HepG2 (cell line): ENCODE data around the gene EPG5. TPM values are rescaled to one million over a fixed set of nuclear protein-coding genes. Genes with fewer than 3 reads are reported as not detected.

ENCODE experiments used
- ATAC-seq: fragments of 200-7000 bp; cut with Tn5 transposase; 3 replicates; pipeline ENCODE4 v1.9.1; 2020; ENCODE audit warnings: mild to moderate bottlenecking, moderate library complexity
- BruUV-seq: library from RNA; stranded (reverse); fragments of 400-500 nt; replicated peaks from 2 replicates; lab custom pipeline; 2021; lab: Mats Ljungman, UMichigan
- CTCF ChIA-PET: fragments of 300-600 bp; formaldehyde crosslinking; extraction: SDS; loops from one replicate; lab custom pipeline; 2021; ENCODE audit warnings: low total read pairs, inconsistent platforms, low intra/inter-chr PET ratio; lab: Yijun Ruan, JAX
- POLR2A ChIA-PET: fragments of 350-600 bp; sonication (Branson Sonifier 250); formaldehyde crosslinking; loops from one replicate; lab custom pipeline; 2020; ENCODE audit warnings: antibody characterized with exemption, inconsistent platforms; lab: Yijun Ruan, JAX
- DNase-seq: peaks from one replicate; pipeline ENCODE4 v3.0.0-alpha.2; 2015; ENCODE audit warnings: low spot score
- FAIRE-seq: peaks from 3 replicates; lab custom pipeline; 2011; peaks lifted over from hg19 to GRCh38; lab: Jason Lieb, UNC
- H2AFZ ChIP-seq: one replicate; pipeline ENCODE4 v1.6.1; 2011; ENCODE audit warnings: low read length, inconsistent platforms
- H3K27ac ChIP-seq: fragments of 300-600 bp; 3 replicates; pipeline ENCODE4 v1.8.0; 2011; ENCODE audit warnings: mixed run types, mild to moderate bottlenecking, mixed read lengths, low read length, inconsistent platforms; ENCODE audit not compliant: insufficient read depth; ENCODE audit errors: extremely low read length
- H3K27me3 ChIP-seq, 2 experiments: fragments of 200-600 bp in 1 of 2; 2 replicates in 1 of 2; 3 replicates in 1 of 2; pipeline versions ENCODE4 v1.6.0 to v1.8.0; 2011; ENCODE audit warnings: low read length in 2 of 2, mild to moderate bottlenecking in 2 of 2, moderate library complexity in 2 of 2, inconsistent platforms in 1 of 2; ENCODE audit not compliant: insufficient read depth in 2 of 2, control insufficient read depth in 1 of 2
- H3K36me3 ChIP-seq, 2 experiments: fragments of 200-600 bp in 1 of 2; replicated peaks in 1 of 2; 2 replicates in 1 of 2; 3 replicates in 1 of 2; pipeline versions ENCODE4 v1.5.1 to v1.8.0; 2011; ENCODE audit warnings: low read length in 2 of 2, inconsistent platforms in 1 of 2; ENCODE audit not compliant: insufficient read depth in 2 of 2, control insufficient read depth in 1 of 2
- H3K4me1 ChIP-seq: 2 replicates; pipeline ENCODE4 v1.5.1; 2012; ENCODE audit warnings: low read length, inconsistent platforms; ENCODE audit not compliant: insufficient read depth
- H3K4me2 ChIP-seq: 2 replicates; pipeline ENCODE4 v1.6.0; 2011; ENCODE audit warnings: low read depth, low read length, inconsistent platforms
- H3K4me3 ChIP-seq, 3 experiments: fragments of 200-600 bp in 1 of 3; sonication (generic), shearing (Covaris generic) in 1 of 3; replicated peaks in 1 of 3; 2 replicates each; pipeline ENCODE4 v1.5.1; 2011 to 2016; ENCODE audit warnings: low read length in 3 of 3, inconsistent platforms in 2 of 3, low read depth in 2 of 3, mild to moderate bottlenecking in 2 of 3, control low read depth in 1 of 3, mixed read lengths in 1 of 3; ENCODE audit not compliant: insufficient read depth in 1 of 3
- H3K79me2 ChIP-seq: one replicate; pipeline ENCODE4 v1.6.1; 2011; ENCODE audit warnings: low read length, inconsistent platforms; ENCODE audit not compliant: insufficient read depth
- H3K9ac ChIP-seq: 2 replicates; pipeline ENCODE4 v1.6.0; 2011; ENCODE audit warnings: mild to moderate bottlenecking, low read depth, low read length, inconsistent platforms; ENCODE audit not compliant: insufficient read depth
- H3K9me3 ChIP-seq: 2 replicates; pipeline ENCODE4 v1.5.1; 2012; ENCODE audit warnings: mild to moderate bottlenecking, low read length
- H4K20me1 ChIP-seq: 2 replicates; pipeline ENCODE4 v1.6.0; 2011; ENCODE audit warnings: inconsistent platforms, mild to moderate bottlenecking, low read length, moderate library complexity; ENCODE audit not compliant: insufficient read depth
- EZH2 ChIP-seq: conservative IDR thresholded peaks from 2 replicates; pipeline ENCODE4 v1.6.1; 2012; ENCODE audit warnings: mild to moderate bottlenecking, low read depth, low read length, moderate library complexity
- MXD4 ChIP-seq: IDR thresholded peaks from 2 replicates; pipeline ENCODE4 v1.6.1; 2016; ENCODE audit warnings: mild to moderate bottlenecking, missing biosample characterization, missing genetic modification reagents
- MYC ChIP-seq: sonication (generic); formaldehyde crosslinking; IDR thresholded peaks from 2 replicates; pipeline ENCODE4 v1.9.0; 2021; ENCODE audit warnings: missing genetic modification reagents, borderline replicate concordance
- MYPOP ChIP-seq: sonication (generic); formaldehyde crosslinking; IDR thresholded peaks from 2 replicates; pipeline ENCODE4 v1.8.1; 2023; ENCODE audit warnings: mild to moderate bottlenecking, moderate library complexity, missing genetic modification reagents
- RARA ChIP-seq: IDR thresholded peaks from 2 replicates; pipeline ENCODE4 v1.6.1; 2016; ENCODE audit warnings: missing genetic modification reagents, missing compliant biosample characterization
- TP53 ChIP-seq: sonication (generic); formaldehyde crosslinking; conservative IDR thresholded peaks from 2 replicates; pipeline ENCODE4 v1.4.0; 2020; ENCODE audit warnings: missing genetic modification reagents
- ZBTB1 ChIP-seq: sonication (generic); formaldehyde crosslinking; IDR thresholded peaks from 2 replicates; pipeline ENCODE4 v1.4.0; 2020; ENCODE audit warnings: missing genetic modification reagents, borderline replicate concordance
- ZFX ChIP-seq: sonication (generic); formaldehyde crosslinking; IDR thresholded peaks from 2 replicates; pipeline ENCODE4 v1.4.0; 2020; ENCODE audit warnings: mild to moderate bottlenecking, low read depth, missing genetic modification reagents, moderate library complexity
- ZNF230 ChIP-seq: sonication (generic); formaldehyde crosslinking; IDR thresholded peaks from 2 replicates; pipeline ENCODE4 v1.4.0; 2020; ENCODE audit warnings: mild to moderate bottlenecking, missing genetic modification reagents
- ZNF501 ChIP-seq: sonication (generic); formaldehyde crosslinking; IDR thresholded peaks from 2 replicates; pipeline ENCODE4 v1.5.1; 2020; ENCODE audit warnings: mild to moderate bottlenecking, moderate library complexity, missing genetic modification reagents
- ZNF569 ChIP-seq: sonication (generic); formaldehyde crosslinking; IDR thresholded peaks from 2 replicates; pipeline ENCODE4 v1.5.0; 2020; ENCODE audit warnings: mild to moderate bottlenecking, missing genetic modification reagents, moderate library complexity, borderline replicate concordance
- WGBS: methylation state at CpG from one replicate; pipeline ENCODE4 v1.1.6; 2017; ENCODE audit warnings: low lambda C conversion rate; 5-methylcytosine and 5-hydroxymethylcytosine counted together
- in situ Hi-C: cut with HindIII; loops from 2 replicates; pipeline ENCODE4 v1.10.0; 2017; ENCODE audit warnings: low pct_unique_long_range_greater_than_20kb; ENCODE audit not compliant: extremely low pct_ligation_motif_present
- intact Hi-C: fragments of 100-400 bp; cut with micrococcal nuclease; formaldehyde crosslinking; loops from one replicate; pipeline ENCODE4 v1.10.0; 2022; ENCODE audit not compliant: unreplicated experiment
- polyA plus RNA-seq, 8 experiments: library from polyadenylated mRNA; depleted of rRNA in 3 of 8; stranded (reverse) in 7 of 8; unstranded in 1 of 8; fragments of >200 nt; fragmentation: Illumina TruSeq in 4 of 8; extraction: Trizol in 4 of 8; gene quantifications; 2 replicates each; pipeline versions ENCODE4 v1.2.1 to v1.2.3, GENCODE V29; 2011 to 2016; ENCODE audit warnings: low read depth in 4 of 8, missing spikeins in 1 of 8, mixed read lengths in 1 of 8; ENCODE audit not compliant: insufficient read depth in 1 of 8
- total RNA-seq, 5 experiments: library from RNA; depleted of rRNA; stranded (reverse); fragments of >200 nt; fragmentation: Illumina TruSeq; extraction: Trizol; gene quantifications; 2 replicates each; pipeline ENCODE4 v1.2.3, GENCODE V29; 2016; ENCODE audit warnings: low read depth in 1 of 5

The EPG5 gene
- total and polyA plus RNA-seq, 2 of the 13 experiments (the other 11 are each of a cell fraction or from before 2014, with no cell fraction given): 6.7 to 9.3 TPM

DNA sequence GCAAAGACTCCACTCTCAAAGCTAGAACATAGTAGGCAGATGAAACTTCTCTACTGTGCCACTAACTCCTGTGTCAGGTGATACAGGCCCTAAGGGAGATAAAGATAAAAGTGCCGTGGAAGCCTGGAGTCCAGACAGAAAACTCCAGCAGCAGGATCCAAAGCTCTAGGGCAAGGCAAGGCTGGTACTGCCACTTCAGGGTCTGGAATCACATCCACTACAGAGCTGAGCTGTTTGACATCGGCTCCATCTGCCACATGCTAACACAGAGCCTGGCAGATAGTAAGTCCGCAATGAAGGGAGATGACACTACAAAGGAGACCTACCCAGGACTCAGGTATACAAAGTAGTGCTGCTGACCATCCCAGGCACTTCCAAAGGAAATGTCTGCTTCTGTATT, 34.4 kb downstream of the EPG5 start:
- no peak overlapping the region for H3K27ac ChIP-seq
- peaks cover 5 to 40% of the 10 kb centered on the region in 2 experiments; a peak in 4 of 5 replicates for H3K36me3 ChIP-seq
- H3K79me2 ChIP-seq: no peaks in the 10 kb centered on the region
- no peak overlapping the region for H2AFZ ChIP-seq
- no peaks in the 10 kb centered on the region for H4K20me1 ChIP-seq
- no peak overlapping the region for H3K4me3 ChIP-seq
- BruUV-seq: no TSS peak
- ChIA-PET POLR2A (no interaction called here), CTCF (no interaction called here)
- H3K9me3 ChIP-seq: no peaks in the 10 kb centered on the region
- TF ChIP-seq EZH2 (no peak), ZBTB1 (CRISPR knock-in tag) (no peak), MYC (CRISPR knock-in tag) (no peak), MYPOP (no peak), RARA (CRISPR knock-in tag) (no peak), TP53 (CRISPR knock-in tag) (no peak), MXD4 (CRISPR knock-in tag) (no peak), ZNF501 (no peak), ZNF230 (CRISPR knock-in tag) (no peak), ZFX (CRISPR knock-in tag) (no peak), ZNF569 (CRISPR knock-in tag) (no peak)
- FAIRE-seq (no peak), DNase-seq (no peak), ATAC-seq (no peak)
- no peak overlapping the region for H3K4me2 ChIP-seq
- in situ Hi-C loops (no loop called here), intact Hi-C loops (loop anchor here (10.0 kb wide), 1 partner anchor 142 kb away; the partner anchor contains the start of gene PSTPIP2)
- H3K27me3 ChIP-seq: no peaks in the 10 kb centered on the region
- no peak overlapping the region for H3K9ac ChIP-seq
- H3K4me1 ChIP-seq: peaks cover 14% of the 10 kb centered on the region
- WGBS: 100% methylated on average over 2 of the region's 3 CpGs
